Osteocyte (in vitro differentiated cells): ENCODE measurements around the gene ACTL8. TPM values are rescaled to one million over a fixed set of nuclear protein-coding genes. Genes with fewer than 3 reads are reported as not detected.

Experiments used
- DNase-seq: peaks from one replicate; pipeline ENCODE4 v3.0.0; 2021; ENCODE audit warnings: mixed read lengths; ENCODE audit not compliant: unreplicated experiment; ENCODE audit errors: extremely low spot score
- H3K27ac Mint-ChIP-seq: one replicate; pipeline ENCODE4 v1.8.0; 2021; ENCODE audit warnings: mild to moderate bottlenecking, mixed read lengths; ENCODE audit not compliant: unreplicated experiment
- H3K27me3 Mint-ChIP-seq: one replicate; pipeline ENCODE4 v1.8.0; 2021; ENCODE audit warnings: mixed read lengths; ENCODE audit not compliant: unreplicated experiment
- H3K36me3 Mint-ChIP-seq: one replicate; pipeline ENCODE4 v1.8.0; 2021; ENCODE audit warnings: mixed read lengths; ENCODE audit not compliant: unreplicated experiment
- H3K4me1 Mint-ChIP-seq: one replicate; pipeline ENCODE4 v1.8.0; 2021; ENCODE audit warnings: mixed read lengths; ENCODE audit not compliant: unreplicated experiment
- H3K4me3 Mint-ChIP-seq: one replicate; pipeline ENCODE4 v1.8.0; 2021; ENCODE audit warnings: mild to moderate bottlenecking, moderate library complexity, mixed read lengths; ENCODE audit not compliant: unreplicated experiment
- H3K9me3 Mint-ChIP-seq: one replicate; pipeline ENCODE4 v1.8.0; 2021; ENCODE audit warnings: mixed read lengths; ENCODE audit not compliant: unreplicated experiment
- CTCF ChIP-seq: fragments of 200-600 bp; sonication (generic); IDR thresholded peaks from 2 replicates; pipeline ENCODE4 v1.5.0; 2021; ENCODE audit warnings: antibody characterized with exemption, mild to moderate bottlenecking, moderate library complexity
- total RNA-seq: library from RNA; stranded (reverse); gene quantifications from 2 replicates; pipeline ENCODE4 v1.2.1, GENCODE V29; 2021

The ACTL8 gene
- total RNA-seq, 1 donor from 2014 or later, result not detected

GRCh38 chr1:17874710-17875109 lies 119.6 kb downstream of the ACTL8 start:
- Mint-ChIP-seq H3K27ac (no peak overlapping the region), H3K4me1 (peaks cover 14% of the 10 kb centered on the region), H3K4me3 (no peak overlapping the region), H3K36me3 (no peaks in the 10 kb centered on the region), H3K27me3 (no peaks in the 10 kb centered on the region), H3K9me3 (no peaks in the 10 kb centered on the region)
- no peak for TF ChIP-seq CTCF
- DNase-seq, result no peak

GRCh38 chr1:17875171-17875881 lies 120.2 kb downstream of the ACTL8 start:
- no peak for DNase-seq
- TF ChIP-seq CTCF, result no peak
- H3K4me1 Mint-ChIP-seq, result peaks cover 14% of the 10 kb centered on the region
- H3K9me3 Mint-ChIP-seq, result no peaks in the 10 kb centered on the region
- no peaks in the 10 kb centered on the region for H3K27me3 Mint-ChIP-seq
- no peak overlapping the region for H3K27ac Mint-ChIP-seq
- no peak overlapping the region for H3K4me3 Mint-ChIP-seq
- no peaks in the 10 kb centered on the region for H3K36me3 Mint-ChIP-seq

GRCh38 chr1:17875882-17876280 lies 120.7 kb downstream of the ACTL8 start:
- Mint-ChIP-seq H3K27ac (no peak overlapping the region), H3K4me3 (no peak overlapping the region), H3K4me1 (peaks cover 14% of the 10 kb centered on the region), H3K9me3 (no peaks in the 10 kb centered on the region), H3K27me3 (no peaks in the 10 kb centered on the region), H3K36me3 (no peaks in the 10 kb centered on the region)
- TF ChIP-seq CTCF, result no peak
- no peak for DNase-seq

Other genes with a start within 250 kb of the ACTL8 start
- gene ARHGEF10L, start 215.6 kb upstream of the ACTL8 start, total RNA-seq, result 24.0 and 26.0 TPM in 2 replicates